GM18526 (cell line): ENCODE measurements around the gene RAPGEF5.

ENCODE experiments used
- POLR2A ChIP-seq: IDR thresholded peaks from 3 replicates; pipeline ENCODE4 v1.6.1; 2011; ENCODE audit not compliant: insufficient read length; ENCODE audit errors: extremely low read depth

Gene RAPGEF5

GRCh38 chr7:22338877-22339276, 18.1 kb downstream of the RAPGEF5 start:
- TF ChIP-seq POLR2A: no peak

- no peak for TF ChIP-seq POLR2A
Observed at GRCh38 chr7:22338411-22338810, 18.5 kb downstream of the RAPGEF5 start.

- TF ChIP-seq POLR2A: no peak
Observed at GRCh38 chr7:22333680-22334141, 23.2 kb downstream of the RAPGEF5 start.

- TF ChIP-seq POLR2A: no peak
Observed at GRCh38 chr7:22332461-22332870, 24.5 kb downstream of the RAPGEF5 start.

GRCh38 chr7:22331704-22332103, 25.2 kb downstream of the RAPGEF5 start:
- TF ChIP-seq POLR2A: no peak

GRCh38 chr7:22330903-22331302, 26.1 kb downstream of the RAPGEF5 start:
- no peak for TF ChIP-seq POLR2A

GRCh38 chr7:22329816-22330524, 27.0 kb downstream of the RAPGEF5 start:
- TF ChIP-seq POLR2A: no peak

GRCh38 chr7:22326181-22326580, 30.8 kb downstream of the RAPGEF5 start:
- no peak for TF ChIP-seq POLR2A

- TF ChIP-seq POLR2A: no peak
Observed at GRCh38 chr7:22325671-22326070, 31.3 kb downstream of the RAPGEF5 start.

- no peak for TF ChIP-seq POLR2A
Observed at GRCh38 chr7:22323714-22324113, 33.2 kb downstream of the RAPGEF5 start.

GRCh38 chr7:22320416-22320815, 36.5 kb downstream of the RAPGEF5 start:
- TF ChIP-seq POLR2A: no peak

GRCh38 chr7:22319424-22320403, 37.2 kb downstream of the RAPGEF5 start:
- no peak for TF ChIP-seq POLR2A

GRCh38 chr7:22318376-22318775, 38.6 kb downstream of the RAPGEF5 start:
- no peak for TF ChIP-seq POLR2A

GRCh38 chr7:22317632-22318031, 39.3 kb downstream of the RAPGEF5 start:
- no peak for TF ChIP-seq POLR2A

GRCh38 chr7:22316914-22317313, 40.0 kb downstream of the RAPGEF5 start:
- TF ChIP-seq POLR2A: no peak

GRCh38 chr7:22307816-22308215, 49.1 kb downstream of the RAPGEF5 start:
- no peak for TF ChIP-seq POLR2A
